H9 (cell line): Measurements from ENCODE around the gene FRK. TPM values are rescaled to one million over a fixed set of nuclear protein-coding genes. Genes with fewer than 3 reads are reported as not detected.

ENCODE experiments used
- DNase-seq: peaks from one replicate; pipeline ENCODE4 v3.0.0-alpha.2; 2017
- H2AFZ ChIP-seq: one replicate; pipeline ENCODE4 v1.6.1; 2013; ENCODE audit warnings: mild to moderate bottlenecking, low read length, control low read depth, moderate library complexity
- H2AK5ac ChIP-seq: 2 replicates; pipeline ENCODE4 v1.6.1; 2013; ENCODE audit warnings: low read length, control low read depth, mixed read lengths; ENCODE audit not compliant: insufficient read length
- H2BK120ac ChIP-seq: one replicate; pipeline ENCODE4 v1.6.1; 2013; ENCODE audit warnings: low read depth, mild to moderate bottlenecking, low read length, control low read depth, inconsistent platforms; ENCODE audit not compliant: poor library complexity, severe bottlenecking
- H2BK12ac ChIP-seq: 2 replicates; pipeline ENCODE4 v1.6.1; 2013; ENCODE audit warnings: low read length, control low read depth, mixed read lengths, low read depth; ENCODE audit not compliant: insufficient read length
- H2BK15ac ChIP-seq: 2 replicates; pipeline ENCODE4 v1.6.1; 2013; ENCODE audit warnings: low read depth, low read length, control low read depth
- H2BK20ac ChIP-seq: one replicate; pipeline ENCODE4 v1.6.1; 2013; ENCODE audit warnings: low read depth, mild to moderate bottlenecking, low read length, control low read depth, inconsistent platforms; ENCODE audit not compliant: poor library complexity, severe bottlenecking
- H2BK5ac ChIP-seq: 2 replicates; pipeline ENCODE4 v1.6.1; 2013; ENCODE audit warnings: low read length, control low read depth, mixed read lengths; ENCODE audit not compliant: insufficient read length
- H3K14ac ChIP-seq: 2 replicates; pipeline ENCODE4 v1.6.1; 2013; ENCODE audit warnings: low read length, control low read depth; ENCODE audit not compliant: insufficient read depth
- H3K18ac ChIP-seq: 2 replicates; pipeline ENCODE4 v1.6.1; 2013; ENCODE audit warnings: low read depth, mild to moderate bottlenecking, mixed read lengths, low read length, control low read depth; ENCODE audit not compliant: insufficient read length
- H3K23ac ChIP-seq: 2 replicates; pipeline ENCODE4 v1.6.1; 2013; ENCODE audit warnings: low read length, control low read depth, mixed read lengths, low read depth; ENCODE audit not compliant: insufficient read length
- H3K23me2 ChIP-seq: 2 replicates; pipeline ENCODE4 v1.6.1; 2013; ENCODE audit warnings: low read depth, mild to moderate bottlenecking, mixed read lengths, low read length, control low read depth; ENCODE audit not compliant: insufficient read length, poor library complexity, severe bottlenecking
- H3K27ac ChIP-seq: 2 replicates; pipeline ENCODE4 v1.5.1; 2013; ENCODE audit warnings: low read length, control low read depth, mixed read lengths, low read depth; ENCODE audit not compliant: insufficient read length
- H3K27me3 ChIP-seq: 2 replicates; pipeline ENCODE4 v1.6.1; 2013; ENCODE audit warnings: low read length, control low read depth, inconsistent platforms; ENCODE audit not compliant: insufficient read depth
- H3K4ac ChIP-seq: 2 replicates; pipeline ENCODE4 v1.6.1; 2013; ENCODE audit warnings: low read depth, mild to moderate bottlenecking, control low read depth, inconsistent platforms, low read length, moderate library complexity
- H3K4me1 ChIP-seq: 2 replicates; pipeline ENCODE4 v1.6.1; 2013; ENCODE audit warnings: low read length, control low read depth, inconsistent platforms; ENCODE audit not compliant: insufficient read depth
- H3K4me2 ChIP-seq: 2 replicates; pipeline ENCODE4 v1.6.1; 2013; ENCODE audit warnings: low read length, control low read depth, mixed read lengths; ENCODE audit not compliant: insufficient read length, insufficient read depth
- H3K56ac ChIP-seq: 2 replicates; pipeline ENCODE4 v1.6.1; 2013; ENCODE audit warnings: low read depth, mild to moderate bottlenecking, mixed read lengths, low read length, control low read depth; ENCODE audit not compliant: insufficient read length
- H3K79me1 ChIP-seq: 2 replicates; pipeline ENCODE4 v1.6.1; 2013; ENCODE audit warnings: low read depth, mild to moderate bottlenecking, moderate library complexity, low read length, control low read depth, inconsistent platforms; ENCODE audit not compliant: insufficient read depth, poor library complexity, severe bottlenecking
- H3K79me2 ChIP-seq: 2 replicates; pipeline ENCODE4 v1.6.1; 2013; ENCODE audit warnings: low read length, control low read depth, inconsistent platforms; ENCODE audit not compliant: insufficient read depth
- H3K9ac ChIP-seq: 2 replicates; pipeline ENCODE4 v1.6.1; 2013; ENCODE audit warnings: low read length, control low read depth, mixed read lengths; ENCODE audit not compliant: insufficient read length; ENCODE audit errors: extremely low read depth
- H3K9me3 ChIP-seq: one replicate; pipeline ENCODE4 v1.6.1; 2013; ENCODE audit warnings: low read depth, low read length, inconsistent platforms; ENCODE audit not compliant: control insufficient read depth
- H3T11ph ChIP-seq: one replicate; pipeline ENCODE4 v1.6.1; 2013; ENCODE audit warnings: mild to moderate bottlenecking, low read length, control low read depth, inconsistent platforms
- H4K20me1 ChIP-seq: one replicate; pipeline ENCODE4 v1.6.1; 2013; ENCODE audit not compliant: control insufficient read depth, insufficient read length, insufficient read depth
- H4K5ac ChIP-seq: 2 replicates; pipeline ENCODE4 v1.6.1; 2013; ENCODE audit warnings: low read depth, mild to moderate bottlenecking, mixed read lengths, low read length, control low read depth; ENCODE audit not compliant: insufficient read length
- H4K8ac ChIP-seq: replicated peaks from 2 replicates; pipeline ENCODE4 v1.6.1; 2013; ENCODE audit warnings: low read length, control low read depth, mixed read lengths, low read depth; ENCODE audit not compliant: insufficient read length
- H4K91ac ChIP-seq: 2 replicates; pipeline ENCODE4 v1.6.1; 2013; ENCODE audit warnings: low read depth, mild to moderate bottlenecking, moderate library complexity, mixed read lengths, low read length, control low read depth; ENCODE audit not compliant: insufficient read length
- H3K27ac Mint-ChIP-seq, 3 experiments: 2 replicates in 2 of 3; 3 replicates in 1 of 3; pipeline ENCODE4 v1.8.0; 2020 to 2021; ENCODE audit warnings: mixed read lengths in 3 of 3, mild to moderate bottlenecking in 1 of 3, moderate library complexity in 1 of 3
- H3K27me3 Mint-ChIP-seq: 2 replicates; pipeline ENCODE4 v1.8.0; 2021; ENCODE audit warnings: low read depth, mild to moderate bottlenecking, moderate library complexity, mixed read lengths
- H3K36me3 Mint-ChIP-seq, 3 experiments: 2 replicates in 2 of 3; 3 replicates in 1 of 3; pipeline ENCODE4 v1.8.0; 2020 to 2021; ENCODE audit warnings: low read depth in 3 of 3, mixed read lengths in 3 of 3; ENCODE audit not compliant: insufficient read depth in 1 of 3
- H3K4me1 Mint-ChIP-seq, 2 experiments: 2 replicates each; pipeline ENCODE4 v1.8.0; 2020; ENCODE audit warnings: mixed read lengths in 2 of 2
- H3K4me3 Mint-ChIP-seq, 2 experiments: 2 replicates in 1 of 2; 3 replicates in 1 of 2; pipeline ENCODE4 v1.8.0; 2020 to 2021; ENCODE audit warnings: mild to moderate bottlenecking in 2 of 2, mixed read lengths in 2 of 2, moderate library complexity in 1 of 2
- H3K9me3 Mint-ChIP-seq, 2 experiments: 2 replicates in 1 of 2; 3 replicates in 1 of 2; pipeline ENCODE4 v1.8.0; 2020; ENCODE audit warnings: mild to moderate bottlenecking in 2 of 2, mixed read lengths in 2 of 2, moderate library complexity in 1 of 2
- WGBS: extraction: QIAGEN DNeasy Blood & Tissue Kit; methylation state at CpG from one replicate; pipeline ENCODE4 v1.1.7; 2013; ENCODE audit warnings: missing lambda C conversion rate, low lambda C conversion rate, mixed read lengths; ENCODE audit not compliant: insufficient read length; ENCODE audit errors: extremely low coverage; 5-methylcytosine and 5-hydroxymethylcytosine counted together
- total RNA-seq: library from RNA; stranded (reverse); gene quantifications from 2 replicates; pipeline ENCODE4 v1.2.1, GENCODE V29; 2021
- TF ChIP-seq, protein P1 (sequence below): fragments of 200-600 bp; sonication (generic); conservative IDR thresholded peaks from 3 replicates; pipeline ENCODE4 v1.8.0; 2021; ENCODE audit warnings: antibody characterized with exemption, mild to moderate bottlenecking

Gene FRK
- total RNA-seq, 1 experiment from 2014 or later = 0.15 TPM

DNA sequence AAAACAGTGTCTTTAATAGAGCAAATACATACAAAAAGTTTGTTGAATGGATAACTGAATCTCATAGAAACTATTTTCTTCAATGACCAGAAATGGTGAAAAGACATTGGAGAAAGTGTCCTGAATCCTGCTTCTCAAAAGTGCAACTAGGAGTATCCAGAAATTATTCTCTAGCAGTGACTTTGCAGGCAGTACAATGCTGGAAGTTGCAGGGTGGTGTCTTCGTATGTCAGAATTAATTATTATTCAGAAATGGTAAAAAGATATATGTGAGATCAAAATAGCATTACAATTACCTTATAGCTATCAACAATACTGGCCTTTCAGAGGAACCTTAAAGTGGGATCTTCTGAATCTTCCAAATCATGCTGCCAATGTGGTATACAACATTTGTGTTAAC, 10.0 kb downstream of the FRK start:
- no peaks in the 10 kb centered on the region for H3K27me3 Mint-ChIP-seq
- Histone ChIP-seq H2BK5ac (no peak overlapping the region), H2AK5ac (no peak overlapping the region), H2BK20ac (no peak overlapping the region), H2BK120ac (no peak overlapping the region), H3K4ac (no peak overlapping the region), H3K56ac (no peak overlapping the region), H4K5ac (no peak overlapping the region), H3K4me2 (no peak overlapping the region), H2BK12ac (no peak overlapping the region), H3K27me3 (no peaks in the 10 kb centered on the region), H4K8ac (no peak overlapping the region), H3K23ac (no peak overlapping the region), H3K79me2 (no peaks in the 10 kb centered on the region), H3K23me2 (no peaks in the 10 kb centered on the region), H3K79me1 (no peaks in the 10 kb centered on the region), H3K14ac (no peak overlapping the region), H3K9ac (no peak overlapping the region), H3K27ac (no peak overlapping the region), H2BK15ac (no peak overlapping the region), H3K18ac (no peak overlapping the region), H3T11ph (no peak overlapping the region), H2AFZ (no peak overlapping the region), H4K20me1 (no peaks in the 10 kb centered on the region), H4K91ac (no peak overlapping the region), H3K4me1 (no peaks in the 10 kb centered on the region), H3K9me3 (no peaks in the 10 kb centered on the region)
- H3K27ac Mint-ChIP-seq = no peak overlapping the region
- H3K9me3 Mint-ChIP-seq = no peaks in the 10 kb centered on the region; a peak in 1 of 5 replicates
- no peaks in the 10 kb centered on the region for H3K36me3 Mint-ChIP-seq
- TF ChIP-seq, protein P1, sequence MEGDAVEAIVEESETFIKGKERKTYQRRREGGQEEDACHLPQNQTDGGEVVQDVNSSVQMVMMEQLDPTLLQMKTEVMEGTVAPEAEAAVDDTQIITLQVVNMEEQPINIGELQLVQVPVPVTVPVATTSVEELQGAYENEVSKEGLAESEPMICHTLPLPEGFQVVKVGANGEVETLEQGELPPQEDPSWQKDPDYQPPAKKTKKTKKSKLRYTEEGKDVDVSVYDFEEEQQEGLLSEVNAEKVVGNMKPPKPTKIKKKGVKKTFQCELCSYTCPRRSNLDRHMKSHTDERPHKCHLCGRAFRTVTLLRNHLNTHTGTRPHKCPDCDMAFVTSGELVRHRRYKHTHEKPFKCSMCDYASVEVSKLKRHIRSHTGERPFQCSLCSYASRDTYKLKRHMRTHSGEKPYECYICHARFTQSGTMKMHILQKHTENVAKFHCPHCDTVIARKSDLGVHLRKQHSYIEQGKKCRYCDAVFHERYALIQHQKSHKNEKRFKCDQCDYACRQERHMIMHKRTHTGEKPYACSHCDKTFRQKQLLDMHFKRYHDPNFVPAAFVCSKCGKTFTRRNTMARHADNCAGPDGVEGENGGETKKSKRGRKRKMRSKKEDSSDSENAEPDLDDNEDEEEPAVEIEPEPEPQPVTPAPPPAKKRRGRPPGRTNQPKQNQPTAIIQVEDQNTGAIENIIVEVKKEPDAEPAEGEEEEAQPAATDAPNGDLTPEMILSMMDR = no peak
- peaks cover 0 to 4% of the 10 kb centered on the region in 2 experiments; a peak in 1 of 4 replicates for H3K4me1 Mint-ChIP-seq
- no CpG with 5 or more reads among the region's 1 CpG for WGBS
- DNase-seq = no peak
- H3K4me3 Mint-ChIP-seq = no peak overlapping the region
